NCI-H82 treated with DMSO at 0.1 percent for 48 hours (cell line): ENCODE measurements around the gene ADK.
"Not testable (repeated sequence)": the region's sequence is repeated elsewhere in the genome, so short reads cannot be mapped to it uniquely, and the experiment has no call there.

Experiments used
- DNase-seq: peaks from one replicate; lab custom pipeline; 2025; ENCODE audit not compliant: unreplicated experiment; lab: John Stamatoyannopoulos, UW

The ADK gene

DNA sequence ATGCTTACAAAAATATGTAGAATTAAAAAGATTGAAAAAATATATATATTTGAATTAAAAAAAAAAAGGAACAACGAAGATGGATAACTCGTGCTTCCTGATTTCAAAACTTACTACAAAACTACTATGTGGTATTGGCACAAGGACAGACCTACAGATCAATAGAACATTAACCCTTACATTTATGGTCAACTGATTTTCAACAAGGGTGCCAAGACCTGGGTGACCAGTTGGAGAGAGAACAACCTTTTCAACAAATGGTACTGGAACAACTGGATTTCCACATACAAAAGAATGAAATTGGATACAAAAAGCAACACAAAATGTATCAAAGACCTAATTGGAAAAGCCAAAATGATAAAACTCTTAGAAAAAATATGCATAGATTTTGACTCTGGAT, 10.5 kb upstream of the ADK start:
- DNase-seq, result no peak

GRCh38 chr10:74145133-74145532, 5.9 kb upstream of the ADK start:
- DNase-seq, result no peak

DNA sequence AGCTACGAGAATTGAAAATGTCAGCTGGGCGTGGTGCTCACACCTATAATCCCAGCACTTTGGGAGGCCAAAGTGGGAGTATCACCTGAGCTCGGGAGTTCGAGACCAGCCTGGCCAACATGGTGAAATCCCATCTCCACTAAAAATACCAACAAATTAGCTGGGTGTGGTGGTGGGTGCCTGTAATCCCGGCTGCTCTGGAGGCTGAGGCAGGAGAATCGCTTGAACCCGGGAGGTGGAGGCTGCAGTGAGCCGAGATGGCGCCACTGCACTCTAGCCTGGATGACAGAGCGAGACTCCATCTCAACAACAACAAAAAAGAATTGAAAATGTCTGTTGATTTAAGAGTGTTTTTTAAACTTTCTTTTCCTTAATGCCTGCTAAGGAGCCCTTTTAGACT, 4.0 kb upstream of the ADK start:
- not testable (repeated sequence) for DNase-seq

- DNase-seq, result no peak
Observed at GRCh38 chr10:74150204-74150989, 624 bp upstream of the ADK start, which contains the start of gene AP3M1. AP3M1 (minus strand) TSS chr10:74150828; CDS start chr10:74138379, 12,449 bp downstream.

- DNase-seq, result no peak
Observed at GRCh38 chr10:74151879-74152722, 1.1 kb downstream of the ADK start.

GRCh38 chr10:74153123-74153522, 2.1 kb downstream of the ADK start:
- no peak for DNase-seq

GRCh38 chr10:74153676-74154075, 2.7 kb downstream of the ADK start:
- DNase-seq, result no peak

- peak; percentile 19 for DNase-seq
Observed at GRCh38 chr10:74156919-74157289, 5.9 kb downstream of the ADK start.

DNA sequence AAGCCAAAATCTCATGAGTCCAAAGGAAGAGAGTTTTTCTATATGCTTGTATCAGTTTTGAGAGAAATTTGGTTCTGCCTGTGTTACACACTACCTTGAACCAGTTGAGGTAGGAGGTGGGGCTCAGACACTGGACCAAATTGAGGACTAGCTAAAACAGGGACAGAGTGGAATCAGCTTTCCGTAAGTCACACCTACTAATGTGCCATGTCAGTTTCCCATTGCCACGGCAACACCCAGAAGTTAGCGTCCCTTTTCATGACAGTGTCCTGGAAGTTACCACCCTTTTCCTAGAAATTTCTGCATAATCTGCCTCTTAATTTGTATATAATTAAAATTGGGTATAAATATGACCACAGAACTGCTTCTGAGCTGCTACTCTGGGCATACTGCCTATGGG, 9.0 kb downstream of the ADK start:
- DNase-seq, result no peak

DNA sequence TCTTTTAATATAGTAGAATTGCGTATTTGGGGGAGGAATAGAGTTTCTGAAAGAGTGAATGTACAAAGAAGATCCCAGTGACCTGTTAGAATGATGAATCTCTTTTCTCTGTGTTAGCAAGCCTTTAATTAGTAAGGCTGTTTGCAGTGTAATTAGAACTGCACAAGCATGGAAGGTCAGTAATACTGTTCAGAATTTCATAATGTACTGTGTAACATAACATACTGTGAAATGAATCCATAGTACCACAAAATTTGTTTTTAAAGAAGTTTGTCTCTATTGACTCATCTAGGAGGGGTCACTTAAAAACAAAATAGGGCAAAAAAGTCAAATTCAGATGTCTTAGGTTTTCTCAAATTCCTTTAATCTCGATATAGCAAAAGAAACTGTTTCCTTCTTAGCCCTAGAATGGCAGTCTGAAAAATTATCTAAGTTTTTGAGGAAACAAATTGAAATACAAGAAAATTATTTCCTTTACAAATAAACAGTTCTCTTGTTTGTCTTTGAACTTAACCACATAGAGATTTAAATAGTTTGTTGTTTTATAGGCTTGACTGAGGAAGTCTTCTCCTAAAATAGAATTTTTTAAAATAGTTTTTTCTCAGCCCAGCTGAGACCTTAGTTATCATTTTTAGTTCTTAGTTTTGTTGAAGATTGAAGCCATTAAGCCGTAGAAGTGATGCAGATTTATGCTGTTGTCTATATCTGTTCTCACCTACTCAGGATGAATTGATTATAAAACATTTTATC, 12.5 kb downstream of the ADK start:
- DNase-seq, result no peak

- DNase-seq, result no peak
Observed at GRCh38 chr10:74164716-74165529, 13.9 kb downstream of the ADK start.

- DNase-seq, result no peak
Observed at GRCh38 chr10:74165530-74165901, 14.5 kb downstream of the ADK start.

DNA sequence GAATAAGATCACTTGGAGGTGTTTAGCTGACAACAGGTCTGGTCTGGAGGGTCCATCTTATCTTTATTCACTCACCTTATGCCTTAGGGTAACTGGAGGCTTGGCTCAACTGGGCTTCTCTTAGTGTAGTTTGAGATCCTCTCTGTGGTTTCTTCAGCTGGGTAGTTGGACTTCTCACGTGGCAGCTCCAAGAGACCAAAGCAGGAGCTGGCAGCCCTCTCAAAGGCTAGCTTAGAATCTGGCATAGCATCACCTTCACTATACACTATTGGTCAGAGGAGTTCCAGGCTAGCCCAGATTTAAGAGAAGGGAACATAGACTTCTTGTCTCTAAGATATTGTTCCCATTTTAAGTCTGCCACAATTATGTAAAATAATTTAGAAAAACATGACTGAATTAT, 16.4 kb downstream of the ADK start:
- DNase-seq, result no peak

DNA sequence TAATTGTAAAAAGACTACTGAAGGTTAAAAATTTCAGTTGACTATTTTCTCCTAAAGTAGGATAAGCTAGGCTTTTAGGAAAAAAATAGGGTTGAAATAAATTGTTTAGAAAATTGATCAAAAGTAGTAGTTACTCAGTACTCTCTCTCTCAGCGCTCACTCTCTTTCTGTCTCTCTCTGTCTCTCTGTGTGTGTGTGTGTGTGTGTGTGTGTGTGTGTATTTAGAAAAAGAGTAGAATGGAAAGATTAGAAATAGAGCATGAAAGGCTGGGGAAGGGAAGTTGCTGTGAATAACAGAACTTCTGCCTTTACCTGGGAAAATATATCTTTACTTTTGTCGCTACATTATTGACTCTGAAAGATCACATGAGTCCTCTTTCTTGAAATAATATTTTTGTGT, 20.6 kb downstream of the ADK start:
- DNase-seq, result no peak

DNA sequence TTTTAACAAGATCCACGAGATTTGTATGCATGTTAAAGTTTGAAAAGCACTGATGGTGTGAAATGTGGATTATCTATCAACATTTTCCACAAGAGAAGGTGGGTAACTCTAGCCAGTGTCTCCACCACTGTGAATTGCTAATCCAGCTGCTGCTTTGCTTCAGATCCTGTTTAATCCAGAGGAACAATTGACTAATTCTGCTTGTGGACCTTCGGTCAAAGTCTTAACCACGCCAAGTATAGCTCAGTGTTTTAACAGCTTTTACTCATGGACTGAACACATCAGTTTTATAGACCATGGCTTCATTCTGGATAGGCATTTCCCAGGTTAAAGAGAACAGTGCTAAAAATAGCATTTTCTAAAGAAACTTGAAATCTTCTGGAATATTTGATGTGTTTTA, 23.5 kb downstream of the ADK start:
- DNase-seq, result peak; percentile 29

DNA sequence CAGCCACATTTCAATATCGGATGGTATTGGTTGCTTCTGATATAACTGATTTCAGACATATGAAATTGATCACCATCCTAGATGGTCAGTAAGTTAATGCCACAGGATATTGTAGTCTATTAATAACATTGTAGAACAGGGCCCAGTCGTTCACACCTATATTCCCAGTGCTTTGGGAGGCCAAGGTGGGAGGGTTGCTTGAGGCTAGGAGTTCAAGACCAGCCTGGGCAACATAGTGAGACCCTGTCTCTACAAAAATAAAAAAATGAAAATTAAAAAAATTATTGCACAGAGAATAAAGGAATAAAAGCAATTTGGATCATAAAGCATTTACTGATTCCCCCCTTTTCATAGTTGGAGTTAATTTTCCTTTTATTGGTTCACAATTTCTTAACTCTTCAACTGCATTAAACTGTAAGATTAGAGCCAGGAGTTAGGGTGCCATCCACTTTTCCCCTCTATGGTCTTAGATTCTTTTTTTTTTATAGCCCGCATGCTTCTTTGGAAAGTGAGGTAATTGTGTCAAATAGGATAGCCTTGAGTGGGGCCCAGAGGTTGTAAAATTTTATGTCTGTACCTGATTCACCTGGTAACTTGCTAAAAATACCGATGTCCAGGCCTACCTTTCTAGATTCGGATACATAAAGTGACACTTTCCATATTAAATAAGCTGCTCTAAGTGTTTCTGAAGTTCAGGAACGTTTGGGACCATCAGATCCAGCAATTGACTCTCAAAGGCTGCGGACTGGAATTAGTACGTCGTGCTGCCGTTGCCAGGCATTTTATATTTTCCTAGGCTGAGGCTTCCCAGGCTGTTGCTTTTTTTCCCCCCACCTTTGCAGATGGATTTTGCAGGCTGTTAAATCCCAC, 24.7 kb downstream of the ADK start:
- DNase-seq, result no peak

- DNase-seq, result peak; percentile 86
Observed at GRCh38 chr10:74176380-74177139, 25.5 kb downstream of the ADK start.

DNA sequence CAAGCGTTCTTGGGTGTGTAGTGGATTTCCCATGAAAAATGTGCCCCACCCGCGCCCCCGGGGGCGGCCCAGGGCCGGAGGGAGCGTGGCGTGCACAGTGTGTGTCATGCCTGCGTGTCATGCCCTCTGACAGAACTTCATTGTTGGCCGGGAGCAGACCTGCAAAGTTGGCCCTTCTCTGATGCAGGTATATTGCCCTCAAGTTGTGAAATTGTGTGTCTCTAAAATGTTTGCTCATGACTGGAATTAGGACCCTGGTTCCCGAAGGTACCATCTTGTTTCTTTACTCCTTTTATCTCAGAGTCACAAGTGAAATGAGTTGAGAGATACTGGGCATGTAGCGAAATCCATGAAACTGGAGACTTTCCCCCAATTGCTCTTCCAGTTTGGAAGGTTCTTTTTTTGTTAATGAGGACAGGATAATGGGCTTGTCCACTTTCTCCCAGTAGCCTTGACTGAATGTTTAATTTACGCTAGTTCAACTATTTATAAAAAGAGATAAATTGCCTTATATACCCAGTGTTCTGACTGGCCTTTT, 26.2 kb downstream of the ADK start:
- no peak for DNase-seq
